HG03139 (cell line): ENCODE results near the gene PRPF4.
A peak's percentile ranks its signal among the peaks of the same experiment; 100 is the strongest.
"Not testable (repeated sequence)": the region's sequence is repeated elsewhere in the genome, so short reads cannot be mapped to it uniquely, and the experiment has no call there.

Experiments
- ATAC-seq: cut with Tn5 transposase; IDR thresholded peaks from one replicate; pipeline ENCODE4 v1.9.1; 2021; ENCODE audit not compliant: unreplicated experiment

PRPF4 gene

DNA sequence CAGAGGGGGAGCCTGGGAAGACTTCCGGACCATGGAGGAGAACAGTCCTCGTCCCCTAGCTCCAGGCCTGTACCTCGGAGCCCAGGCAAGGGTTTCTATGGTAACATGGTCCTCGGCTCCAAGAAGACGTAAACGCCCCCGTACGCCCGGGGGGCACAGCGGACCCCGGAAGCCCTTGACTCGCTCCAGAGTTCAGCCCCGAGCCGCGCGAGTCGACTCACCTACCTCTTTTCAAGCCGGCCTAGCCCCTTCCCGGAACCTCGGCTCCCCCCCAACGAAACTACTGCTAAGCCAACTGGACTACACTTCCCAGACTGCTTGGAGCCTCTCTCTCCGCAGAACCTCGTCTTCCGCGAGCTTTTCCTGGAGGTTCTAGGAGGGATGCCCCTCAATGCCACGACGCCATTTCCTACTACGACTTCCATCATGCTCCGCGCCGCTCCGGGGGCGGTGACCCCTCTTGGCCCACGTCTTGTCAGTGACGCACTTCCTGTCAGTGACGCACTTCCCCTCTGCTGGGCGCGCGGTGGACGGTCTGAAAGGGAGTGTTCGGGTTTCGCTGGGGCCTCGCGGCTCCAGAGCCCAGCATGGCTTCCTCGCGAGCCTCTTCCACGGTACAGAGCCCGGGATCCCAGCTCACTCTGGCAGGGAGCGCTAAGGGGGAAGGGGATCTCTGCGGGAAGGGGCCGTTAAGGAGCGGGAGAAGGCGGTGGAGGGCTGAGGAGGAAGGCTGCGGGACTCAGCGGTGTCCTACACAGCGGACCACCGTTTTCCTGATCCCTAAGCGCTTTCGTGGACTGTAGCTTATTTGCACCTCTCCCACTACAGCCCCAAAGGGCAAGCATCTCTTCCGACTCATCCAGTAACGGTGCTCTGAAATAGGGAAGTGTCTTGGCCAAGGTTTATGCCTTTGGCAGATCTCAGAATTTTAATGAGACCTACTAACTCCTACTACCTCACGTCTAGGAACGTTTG, at the start of gene PRPF4, which contains the start of gene CDC26:
PRPF4 (plus strand) TSS at position 502 of the 975 bp plus-strand sequence; CDS start at position 588, 86 bp downstream.
CDC26 (minus strand) TSS at position 416 of the 975 bp plus-strand sequence. CDS start 3,065 bp downstream, outside the sequence.
- peak; percentile 98 for ATAC-seq

- ATAC-seq, result no peak
These were observed 48.0 kb upstream of the PRPF4 start for GRCh38 chr9:113227436-113227835.

- ATAC-seq, result no peak
These were observed 47.3 kb upstream of the PRPF4 start for GRCh38 chr9:113228130-113228665.

- ATAC-seq, result no peak
These were observed 43.8 kb upstream of the PRPF4 start for GRCh38 chr9:113231701-113232100.

DNA sequence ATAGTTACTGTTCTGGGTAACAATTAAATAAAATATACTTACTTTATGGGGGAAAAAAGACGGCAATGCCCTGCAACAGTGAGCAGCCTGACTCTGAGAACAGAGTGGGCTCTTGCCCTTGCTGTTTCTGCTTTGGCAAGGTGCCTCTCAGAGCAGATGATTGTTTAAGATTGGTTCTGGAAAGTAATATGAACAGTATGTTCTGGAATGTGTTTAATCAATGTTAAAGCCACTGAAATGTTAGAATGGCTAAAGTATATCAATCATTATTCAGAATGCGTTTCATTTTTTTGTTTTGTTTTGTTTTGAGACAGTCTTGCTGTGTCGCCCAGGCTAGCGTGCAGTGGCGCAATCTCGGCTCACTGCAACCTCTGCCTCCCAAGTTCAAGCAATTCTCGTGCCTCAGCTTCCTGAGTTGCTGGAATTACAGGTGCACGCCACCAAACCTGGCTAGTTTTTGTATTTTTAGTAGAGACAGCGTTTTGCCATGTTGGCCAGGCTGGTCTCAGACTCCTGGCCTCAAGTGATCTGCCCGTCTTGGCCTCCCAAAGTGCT, 39.7 kb upstream of the PRPF4 start:
- ATAC-seq, result not testable (repeated sequence)

DNA sequence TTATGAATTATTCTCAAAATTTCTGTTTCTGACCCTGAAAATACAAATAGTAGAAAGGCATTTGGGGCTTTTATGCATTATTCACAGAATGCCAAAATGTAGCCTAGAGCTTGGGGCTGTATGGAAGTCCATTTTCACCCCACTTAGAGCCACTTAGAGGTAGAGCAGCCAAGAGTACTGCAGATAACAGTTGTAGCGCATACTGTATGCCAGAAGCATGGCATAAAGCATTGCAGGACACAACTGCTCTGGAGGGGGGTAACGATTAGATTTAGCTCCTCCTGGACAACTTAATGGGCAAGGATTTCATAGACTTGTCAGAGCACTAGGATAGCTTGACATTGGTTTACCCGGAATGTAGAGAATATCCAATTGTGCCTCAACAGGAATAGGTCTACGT, 38.4 kb upstream of the PRPF4 start:
- ATAC-seq, result no peak

DNA sequence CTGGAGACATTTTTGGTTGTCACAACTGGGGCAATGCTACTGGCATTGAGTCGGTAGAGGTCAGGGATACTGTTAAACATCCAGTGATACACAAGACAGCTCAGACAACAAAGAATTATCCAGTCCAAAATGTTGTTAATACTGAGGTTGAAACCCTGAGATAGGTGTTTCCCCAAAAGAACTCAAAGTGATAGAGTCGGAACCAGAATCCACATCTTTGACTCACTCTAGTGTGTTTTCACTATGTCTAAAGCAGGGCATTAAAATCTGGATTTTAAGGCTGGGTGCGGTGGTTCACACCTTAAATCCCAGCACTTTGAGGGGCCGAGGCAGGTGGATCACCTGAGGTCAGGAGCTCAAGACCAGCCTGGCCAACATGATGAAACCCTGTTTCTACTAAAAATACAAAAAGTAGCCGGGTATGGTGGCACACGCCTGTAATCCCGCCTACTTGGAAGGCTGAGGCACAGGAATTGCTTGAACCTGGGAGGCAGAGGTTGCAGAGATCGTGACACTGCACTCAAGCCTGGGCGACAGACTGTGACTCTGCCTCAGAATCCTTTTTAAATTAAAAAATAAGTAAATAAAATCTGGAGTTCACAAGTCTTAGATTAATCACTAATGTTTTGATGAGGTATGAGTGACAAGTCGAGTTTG, 37.1 kb upstream of the PRPF4 start:
- ATAC-seq, result no peak

DNA sequence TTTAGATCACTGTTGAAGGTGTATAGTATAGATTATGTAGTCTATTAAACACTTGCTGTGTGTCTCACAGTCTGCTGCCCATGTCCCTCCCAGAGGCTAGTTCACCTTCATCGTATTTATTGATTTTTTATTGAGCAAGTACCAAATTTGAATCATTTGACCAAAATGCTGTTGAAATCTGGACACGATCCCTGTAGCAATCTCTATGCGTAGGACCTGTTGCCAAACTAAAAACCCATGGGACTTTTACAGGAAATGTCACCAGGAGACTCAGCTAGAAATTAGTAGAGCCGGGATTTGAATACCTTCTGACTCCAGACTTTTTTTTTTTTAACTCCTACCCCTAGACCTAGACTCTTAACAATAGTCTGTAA, 36.6 kb upstream of the PRPF4 start:
- ATAC-seq, result no peak

GRCh38 chr9:113241161-113241560, 34.3 kb upstream of the PRPF4 start:
- ATAC-seq, result no peak

GRCh38 chr9:113244556-113244955, 30.9 kb upstream of the PRPF4 start:
- ATAC-seq, result no peak

DNA sequence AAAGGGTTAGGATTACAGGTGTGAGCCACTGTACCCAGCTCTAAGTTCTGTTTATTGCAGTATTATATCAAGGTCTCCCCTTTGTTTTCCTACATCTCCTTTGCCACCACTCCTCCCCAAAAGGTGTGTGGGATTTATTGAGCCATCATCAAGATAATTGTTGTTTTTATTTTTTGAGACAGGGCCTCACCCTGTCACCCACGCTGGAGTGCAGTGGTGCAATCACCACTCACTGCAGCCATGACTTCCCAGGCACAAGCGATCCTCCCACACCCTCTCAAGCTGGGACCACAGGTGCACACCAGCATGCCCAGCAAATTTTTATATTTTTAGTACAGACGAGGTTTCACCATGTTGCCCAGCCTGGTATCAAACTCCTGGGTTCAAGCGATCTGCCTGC, 29.6 kb upstream of the PRPF4 start:
- ATAC-seq, result no peak

GRCh38 chr9:113246928-113247327, 28.5 kb upstream of the PRPF4 start:
- no peak for ATAC-seq

DNA sequence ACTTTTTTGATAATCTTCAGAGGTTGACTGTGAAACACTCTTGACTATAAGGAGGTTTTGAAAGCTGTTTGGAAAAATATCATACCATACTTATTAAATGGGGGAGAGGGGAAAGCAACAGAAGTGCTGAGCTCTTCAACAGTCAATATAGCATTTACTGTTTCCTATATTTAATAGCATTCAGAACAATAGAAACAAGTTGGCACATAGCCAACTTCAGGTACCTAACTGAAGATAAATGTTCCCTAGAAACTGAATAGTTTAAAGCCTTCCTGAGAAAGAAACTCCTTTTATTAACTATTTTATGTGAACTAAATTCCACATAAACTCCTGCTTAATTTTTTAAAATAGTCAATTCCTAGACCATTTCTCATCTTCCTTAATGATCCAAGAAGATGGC, 27.8 kb upstream of the PRPF4 start:
- ATAC-seq, result no peak

DNA sequence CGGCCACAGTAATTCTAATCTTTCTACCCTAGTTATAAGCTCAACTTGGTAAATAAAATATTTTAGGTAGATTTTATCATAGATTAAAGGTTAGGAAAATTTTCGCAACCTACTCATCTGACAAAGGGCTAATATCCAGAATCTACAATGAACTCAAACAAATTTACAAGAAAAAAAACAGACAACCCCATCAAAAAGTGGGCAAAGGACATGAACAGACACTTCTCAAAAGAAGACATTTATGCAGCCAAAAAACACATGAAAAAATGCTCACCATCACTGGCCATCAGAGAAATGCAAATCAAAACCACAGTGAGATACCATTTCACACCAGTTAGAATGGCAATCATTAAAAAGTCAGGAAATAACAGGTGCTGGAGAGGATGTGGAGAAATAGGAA, 25.8 kb upstream of the PRPF4 start:
- not testable (repeated sequence) for ATAC-seq

DNA sequence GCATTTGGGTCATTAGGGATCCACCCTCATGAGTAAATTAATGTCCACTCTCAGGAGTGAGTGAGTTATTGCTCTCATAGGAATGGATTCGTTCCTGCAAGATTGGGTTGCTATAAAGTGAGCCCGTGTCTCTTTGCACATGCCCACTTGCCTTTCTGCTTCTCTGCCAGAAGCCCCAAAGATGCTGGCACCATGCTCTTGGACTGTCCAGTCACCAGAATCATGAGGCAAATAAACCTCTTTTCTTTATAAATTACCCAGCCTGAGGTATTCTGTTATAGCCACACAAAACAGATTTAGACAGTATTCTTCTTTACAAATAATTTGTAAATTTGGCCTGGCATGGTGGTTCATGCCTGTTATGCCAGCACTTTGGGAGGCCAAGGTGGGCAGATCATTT, 24.7 kb upstream of the PRPF4 start:
- no peak for ATAC-seq

- ATAC-seq, result no peak
These were observed 20.5 kb upstream of the PRPF4 start for GRCh38 chr9:113254991-113255390.

GRCh38 chr9:113255438-113255837, 20.0 kb upstream of the PRPF4 start:
- no peak for ATAC-seq

GRCh38 chr9:113257863-113258262, 17.6 kb upstream of the PRPF4 start:
- ATAC-seq, result no peak

DNA sequence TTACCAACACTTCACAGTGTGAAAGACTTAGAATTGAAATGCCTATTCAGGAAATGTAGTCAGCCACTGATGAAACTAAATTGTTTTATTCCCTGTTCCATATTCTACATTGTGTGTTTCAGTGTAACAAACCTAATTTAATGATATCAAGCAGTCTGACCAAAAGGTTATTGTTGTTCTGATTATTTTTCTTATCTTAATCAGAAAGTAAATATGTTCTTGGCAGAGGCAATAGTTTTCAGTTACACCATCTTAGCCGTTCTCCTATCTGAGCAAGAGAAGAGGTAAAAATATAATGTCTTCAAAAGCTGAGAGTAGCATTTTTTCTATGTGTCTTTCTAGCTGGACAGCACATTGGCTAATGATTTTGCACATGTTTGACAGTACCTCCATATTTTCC, 17.2 kb upstream of the PRPF4 start:
- ATAC-seq, result no peak

GRCh38 chr9:113261917-113262671, 13.4 kb upstream of the PRPF4 start:
- no peak for ATAC-seq

- no peak for ATAC-seq
These were observed 9.3 kb upstream of the PRPF4 start for GRCh38 chr9:113266174-113266573.
